Esophagus squamous epithelium (tissue), 5 donors: ENCODE data around the gene RND1. TPM values are rescaled to one million over a fixed set of nuclear protein-coding genes. Genes with fewer than 3 reads are reported as not detected.

ENCODE experiments used
- DNase-seq: peaks from one replicate; lab custom pipeline; 2025; lab: John Stamatoyannopoulos, UW
- H3K27ac ChIP-seq, 4 donors: fragments of 200-600 bp; sonication (generic); one replicate each; pipeline ENCODE4 v1.5.1; 2016 to 2019; ENCODE audit warnings: mild to moderate bottlenecking in 1 of 4
- H3K27me3 ChIP-seq, 4 donors: fragments of 200-600 bp; sonication (generic); 1 replicate in 3 of 4; 2 replicates in 1 of 4; pipeline versions ENCODE4 v1.5.1 to v1.6.0; 2017 to 2021; ENCODE audit warnings: antibody characterized with exemption in 1 of 4
- H3K36me3 ChIP-seq, 3 donors: fragments of 200-600 bp; sonication (generic); one replicate each; pipeline ENCODE4 v1.5.1; 2016 to 2019
- H3K4me1 ChIP-seq, 3 donors: fragments of 200-600 bp; sonication (generic); one replicate each; pipeline ENCODE4 v1.5.1; 2017 to 2019
- H3K4me3 ChIP-seq, 4 donors: fragments of 200-600 bp; sonication (generic); 1 replicate in 3 of 4; 2 replicates in 1 of 4; pipeline ENCODE4 v1.5.1; 2016 to 2019; ENCODE audit warnings: mild to moderate bottlenecking in 2 of 4, moderate library complexity in 1 of 4
- H3K9me3 ChIP-seq, 3 donors: fragments of 200-600 bp; sonication (generic); one replicate each; pipeline ENCODE4 v1.5.1; 2016 to 2019
- CTCF ChIP-seq, 6 experiments: fragments of 450-650 bp in 4 of 6; fragments of 200-600 bp in 2 of 6; sonication (generic) in 2 of 6; IDR thresholded peaks; one replicate each; pipeline ENCODE4 v1.5.1; 2016 to 2019; ENCODE audit warnings: antibody characterized with exemption in 6 of 6, mild to moderate bottlenecking in 4 of 6, moderate library complexity in 4 of 6
- POLR2A ChIP-seq, 4 donors: fragments of 450-650 bp; IDR thresholded peaks; one replicate each; pipeline ENCODE4 v1.6.1; 2017; ENCODE audit warnings: antibody characterized with exemption in 4 of 4, mild to moderate bottlenecking in 4 of 4, moderate library complexity in 3 of 4
- WGBS, 2 donors: methylation state at CpG; one replicate each; pipeline ENCODE4 v1.1.5; 2018; 5-methylcytosine and 5-hydroxymethylcytosine counted together
- intact Hi-C: fragments of 100-400 bp; cut with DNase I; formaldehyde crosslinking; loops from one replicate; pipeline ENCODE4 v1.15.0; 2022
- total RNA-seq, 4 donors: library from RNA; depleted of rRNA; stranded (reverse); fragments of >200 nt; gene quantifications; one replicate each; pipeline ENCODE4 v1.1.0, GENCODE V29; 2016
- donor health status: DM: yes; HTN: yes; CAD: no.

Gene RND1
- total RNA-seq, 4 donors from 2014 or later: 0.57 to 6.1 (median 0.95) TPM

DNA sequence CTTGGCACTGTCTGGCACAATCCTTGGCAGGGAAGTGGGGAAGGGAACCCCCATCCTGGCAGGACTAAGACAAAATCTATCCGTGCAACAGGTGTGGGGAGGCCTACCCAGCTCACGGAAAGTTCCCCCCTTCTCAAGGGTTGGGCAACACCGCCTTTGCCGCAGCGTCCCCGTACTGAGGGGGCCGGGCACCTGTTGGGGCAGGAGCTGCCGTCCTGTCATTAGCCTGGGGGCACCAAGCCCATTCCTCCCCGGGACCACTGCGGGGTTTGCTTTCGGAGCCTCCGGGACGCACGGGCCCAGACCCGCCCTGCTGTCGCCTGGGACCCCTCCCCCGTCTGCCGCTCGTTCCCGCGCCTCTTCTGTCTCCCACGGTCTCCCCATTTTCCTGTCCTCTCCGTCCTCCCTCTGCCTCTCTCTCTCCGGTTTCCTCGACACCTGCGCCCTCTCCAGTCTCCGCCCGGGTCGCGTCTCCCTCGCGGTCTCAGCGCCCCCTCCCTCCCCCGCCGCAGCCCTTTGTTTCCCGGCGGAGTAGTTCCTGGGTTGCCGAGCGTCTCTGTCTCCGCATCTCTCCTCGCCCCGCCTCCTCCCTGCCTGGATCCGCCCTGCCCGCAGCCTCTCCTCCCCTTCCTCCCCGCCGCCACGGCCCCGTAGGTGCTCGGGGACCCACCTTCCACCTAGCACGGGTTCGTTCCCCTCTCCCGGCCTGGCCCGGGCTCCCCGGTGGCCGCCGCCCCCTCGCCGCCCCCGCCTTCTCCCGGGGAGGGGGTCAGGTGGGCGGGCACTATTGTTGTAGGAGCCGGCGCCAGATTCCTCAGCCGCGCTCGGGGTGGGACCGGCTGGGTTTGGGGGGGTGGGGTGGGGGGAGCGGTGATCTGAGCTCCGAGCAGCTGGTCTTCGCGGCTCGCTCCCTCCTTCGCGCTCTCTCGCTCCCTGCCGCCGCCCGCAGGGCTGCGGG is 47.5 kb downstream of the RND1 start, which contains the start of gene CACNB3:
CACNB3 (plus strand) TSS at position 624 of the 958 bp plus-strand sequence. CDS start 434 bp downstream, outside the sequence.
- WGBS, 2 donors: 0 to 1% methylated on average over 23 to 41 of the region's 79 CpGs
- TF ChIP-seq CTCF (IDR thresholded peaks at IDR 0.05): no peak
- no peak for TF ChIP-seq POLR2A (IDR thresholded peaks at IDR 0.05)
- no peaks in the 10 kb centered on the region for H3K27me3 ChIP-seq
- no peaks in the 10 kb centered on the region for H3K9me3 ChIP-seq
- H3K27ac ChIP-seq: peak within 1 kb of the TSS; percentile 55 to 74 (median 60)
- H3K36me3 ChIP-seq: peaks cover 0 to 4% (median 0%) of the 10 kb centered on the region in 3 donors
- intact Hi-C loops: no loop called here
- peaks cover 25 to 63% (median 29%) of the 10 kb centered on the region in 3 donors for H3K4me1 ChIP-seq
- peak within 1 kb of the TSS; percentile 68 to 82 (median 79) for H3K4me3 ChIP-seq
- no peak for DNase-seq

- no peak for TF ChIP-seq POLR2A (IDR thresholded peaks at IDR 0.05)
- TF ChIP-seq CTCF (IDR thresholded peaks at IDR 0.05): no peak
- Histone ChIP-seq H3K4me1 (peaks cover 28 to 81% (median 29%) of the 10 kb centered on the region in 3 donors), H3K9me3 (no peaks in the 10 kb centered on the region), H3K36me3 (no peaks in the 10 kb centered on the region), H3K4me3 (peak overlapping the region; percentile 86 to 95 (median 90)), H3K27me3 (no peaks in the 10 kb centered on the region), H3K27ac (peak overlapping the region; percentile 91 to 95 (median 93))
- DNase-seq: no peak
- WGBS, 2 donors: 63 to 82% methylated on average over 3 of the region's 3 CpGs
- intact Hi-C loops: no loop called here
These were observed 49.4 kb downstream of the RND1 start for GRCh38 chr12:48816143-48816854.

DNA sequence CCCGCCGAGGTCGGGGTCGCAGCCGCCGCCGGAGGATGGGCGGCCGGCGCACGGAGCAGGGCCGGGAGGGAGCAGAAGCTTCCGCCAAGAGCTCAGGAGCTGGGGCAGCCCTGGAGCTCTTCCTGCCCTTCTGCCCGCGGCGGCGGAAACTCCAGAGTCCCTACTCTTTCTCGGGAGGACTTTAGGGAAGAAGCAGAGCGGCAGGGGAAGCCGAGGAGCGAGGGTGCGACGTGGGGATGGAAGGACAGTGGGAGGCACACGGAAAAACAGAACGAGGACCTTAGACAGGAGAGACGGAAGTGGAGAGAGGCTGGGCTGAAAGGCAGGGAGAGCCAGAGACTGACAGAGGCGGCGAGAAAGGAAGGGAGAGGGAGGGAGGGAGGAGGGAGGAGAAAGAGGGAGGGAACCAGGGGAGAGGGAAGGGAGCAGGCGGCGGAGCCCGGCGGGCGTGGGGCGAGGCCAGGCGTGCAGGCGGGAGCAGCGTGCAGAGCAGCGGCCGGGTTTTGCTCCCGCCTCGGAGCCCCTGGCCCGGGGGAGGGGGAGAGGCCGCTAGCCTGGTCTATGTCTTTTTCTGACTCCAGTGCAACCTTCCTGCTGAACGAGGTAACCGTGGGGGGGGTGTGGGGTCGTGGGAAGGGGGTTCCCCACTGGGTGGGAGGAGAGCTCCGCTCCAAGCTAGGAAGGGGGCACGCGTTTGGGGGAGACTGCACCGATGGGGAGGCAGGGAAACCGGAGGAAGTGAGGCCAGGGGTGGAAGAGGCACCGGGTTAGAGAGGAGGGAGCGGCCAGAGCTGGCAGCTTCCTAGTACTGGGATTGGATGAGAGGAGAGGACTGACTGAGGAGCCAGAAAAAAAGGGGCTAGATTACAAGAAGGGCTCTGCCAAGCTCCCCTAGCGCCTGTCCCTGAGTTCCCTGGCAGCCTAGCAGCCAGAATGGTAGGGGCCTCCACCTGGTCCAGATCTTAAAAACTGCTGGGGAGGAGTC is 50.3 kb downstream of the RND1 start:
- 1 to 2% methylated on average over 31 to 41 of the region's 54 CpGs for WGBS, 2 donors
- peak overlapping the region; percentile 86 to 95 (median 90) for H3K4me3 ChIP-seq
- TF ChIP-seq CTCF (IDR thresholded peaks at IDR 0.05) (no peak), POLR2A (IDR thresholded peaks at IDR 0.05) (peak in 3 of 4 donors; percentile 10 to 62 (median 31))
- peaks cover 29 to 87% (median 32%) of the 10 kb centered on the region in 3 donors for H3K4me1 ChIP-seq
- no peaks in the 10 kb centered on the region for H3K36me3 ChIP-seq
- H3K27me3 ChIP-seq: no peaks in the 10 kb centered on the region
- no peaks in the 10 kb centered on the region for H3K9me3 ChIP-seq
- DNase-seq: no peak
- H3K27ac ChIP-seq: peak overlapping the region; percentile 91 to 95 (median 93)
- intact Hi-C loops: no loop called here

DNA sequence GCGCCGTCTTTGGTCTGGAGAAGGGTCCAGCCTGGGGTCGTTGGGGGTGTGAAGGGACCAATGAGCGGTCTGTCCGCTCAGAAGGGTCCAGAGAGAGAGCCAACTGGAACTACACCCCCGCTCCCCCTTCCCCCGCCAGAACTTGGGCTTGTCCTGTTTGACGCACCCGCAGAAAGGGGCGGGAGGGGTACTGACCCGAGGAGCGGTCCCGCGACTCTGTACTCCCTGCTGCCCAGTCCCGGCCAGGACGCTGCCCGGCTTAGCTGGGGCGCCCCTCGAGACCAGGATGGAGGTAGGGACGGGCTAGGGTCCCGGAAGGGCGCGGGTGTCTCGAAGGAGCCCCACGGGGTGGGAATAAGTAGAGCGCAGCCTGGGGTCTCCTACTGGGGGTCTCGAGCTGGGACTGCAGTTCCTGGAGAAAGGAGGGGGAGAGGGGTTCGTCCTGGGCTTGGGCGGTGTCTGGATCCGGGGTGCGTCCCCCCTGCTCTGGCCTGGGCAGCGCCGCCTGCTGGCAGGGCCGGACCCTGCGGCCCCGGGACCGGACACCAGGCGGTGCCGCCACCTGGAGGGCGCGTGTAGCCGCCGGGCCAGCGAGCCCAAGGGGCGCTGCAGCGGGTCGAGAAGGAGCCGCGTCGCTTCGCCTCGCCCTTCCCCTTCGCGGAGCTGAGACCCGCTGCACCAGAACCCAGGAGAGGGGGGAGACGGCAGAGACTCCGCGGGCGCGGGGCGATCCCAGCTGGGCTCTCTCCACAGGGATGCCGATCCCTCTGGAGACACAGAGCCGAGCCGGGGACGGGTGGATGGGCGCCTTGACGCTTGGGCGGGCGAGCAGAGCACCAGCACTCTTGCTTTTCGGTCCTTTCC is 51.2 kb downstream of the RND1 start:
- no peaks in the 10 kb centered on the region for H3K36me3 ChIP-seq
- peaks cover 29 to 82% (median 32%) of the 10 kb centered on the region in 3 donors for H3K4me1 ChIP-seq
- intact Hi-C loops: no loop called here
- DNase-seq: no peak
- H3K27me3 ChIP-seq: no peaks in the 10 kb centered on the region
- TF ChIP-seq POLR2A (IDR thresholded peaks at IDR 0.05): peak in 2 of 4 donors; percentile 17 to 53
- peak; percentile 97 to 99 (median 99) for TF ChIP-seq CTCF (IDR thresholded peaks at IDR 0.05)
- peak overlapping the region; percentile 86 to 95 (median 90) for H3K4me3 ChIP-seq
- H3K27ac ChIP-seq: peak overlapping the region; percentile 91 to 95 (median 93)
- no peaks in the 10 kb centered on the region for H3K9me3 ChIP-seq
- WGBS, 2 donors: 0 to 3% methylated on average over 2 to 6 of the region's 70 CpGs
